ENCODE measurements around the gene AHDC1.

Gene AHDC1

DNA sequence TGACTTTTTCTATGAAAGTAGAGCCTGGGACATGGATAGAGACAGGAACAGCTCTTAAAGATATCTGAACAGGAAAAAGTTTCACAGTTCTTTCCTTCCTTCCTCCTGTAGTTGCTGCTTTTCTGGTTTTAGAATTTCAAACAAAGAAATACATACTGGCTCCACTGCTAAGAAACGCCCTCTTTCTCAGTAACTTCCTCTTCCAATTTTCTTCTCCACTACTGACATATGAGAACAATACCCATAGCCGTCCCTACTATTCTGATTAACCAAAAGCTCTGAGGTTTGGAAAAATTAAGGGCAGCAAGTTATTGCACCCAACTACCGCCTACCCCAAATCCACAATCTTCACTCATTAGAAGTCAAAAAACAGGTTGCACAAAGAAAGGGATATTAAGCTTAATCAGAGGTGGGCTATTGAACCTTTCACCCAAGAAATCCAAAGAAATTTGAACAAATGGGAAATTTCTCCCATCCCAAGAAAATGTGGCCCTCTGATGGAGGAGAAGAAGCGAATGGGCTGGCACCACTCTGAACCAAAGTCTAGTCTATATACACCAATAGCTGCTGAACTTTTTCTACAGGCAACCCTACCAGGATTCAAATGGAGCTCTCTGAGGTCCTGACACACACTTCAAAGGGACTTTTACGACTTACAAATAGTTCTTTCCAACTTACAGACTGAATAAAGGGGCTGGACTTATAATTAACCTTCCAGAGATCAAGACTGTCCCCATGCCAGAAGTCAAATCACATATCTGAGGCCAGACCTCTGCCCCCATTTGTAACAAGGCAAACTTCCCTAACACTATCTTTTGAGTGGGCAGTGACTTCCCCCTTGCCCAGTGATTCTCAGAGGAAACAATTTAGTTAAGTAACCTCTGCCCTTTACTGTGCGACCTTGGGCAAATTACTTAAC lies 115.7 kb downstream of the AHDC1 start:
- DNase-seq (ENCODE audit: low read depth), result no peak

- no peak for DNase-seq (ENCODE audit: low read depth)
These were observed 118.6 kb downstream of the AHDC1 start for GRCh38 chr1:27485363-27485762.
